ENCODE results near the gene CPED1. TPM values are rescaled to one million over a fixed set of nuclear protein-coding genes. Genes with fewer than 3 reads are reported as not detected.

Gene CPED1
- total and polyA plus RNA-seq, 7 experiments from 2014 or later = 0.10 to 4.5 (median 0.40) TPM; not detected in 2

- no peaks in the 10 kb centered on the region for H3K36me3 Mint-ChIP-seq
- POLR2A ChIA-PET = no interaction called here
- ATAC-seq = no peak
- Histone ChIP-seq H3K27me3 (ENCODE audit: control insufficient read depth in 2 of 2, insufficient read depth in 2 of 2, low read length in 2 of 2) (no peaks in the 10 kb centered on the region), H3K9me3 (ENCODE audit: control insufficient read depth in 2 of 3, low read length in 3 of 3) (no peaks in the 10 kb centered on the region), H3K4me1 (ENCODE audit: control insufficient read depth in 2 of 2, insufficient read depth in 2 of 2, low read length in 2 of 2) (no peaks in the 10 kb centered on the region), H3K27ac (ENCODE audit: low read depth, low read length) (no peak overlapping the region), H3K4me3 (ENCODE audit: low read length) (no peak overlapping the region), H3K36me3 (ENCODE audit: control insufficient read depth in 2 of 3, insufficient read depth in 3 of 3, low read length in 3 of 3) (no peaks in the 10 kb centered on the region)
- H3K27me3 Mint-ChIP-seq = peaks cover 0 to 4% (median 3%) of the 10 kb centered on the region in 5 donors
- H3K4me3 Mint-ChIP-seq = no peak overlapping the region
- intact Hi-C loops (cut with micrococcal nuclease) = no loop called here
- DNase-seq = no peak
- H3K27ac Mint-ChIP-seq = no peak overlapping the region
- H3K4me1 Mint-ChIP-seq = no peaks in the 10 kb centered on the region
- CTCF ChIA-PET = interaction anchor here (0.6 kb wide), 2 partner anchors 43 to 266 kb away, joined by 3 read pairs; no protein-coding TSS in a partner anchor
- no peaks in the 10 kb centered on the region for H3K9me3 Mint-ChIP-seq
These were observed 53.1 kb downstream of the CPED1 start for GRCh38 chr7:121041516-121042148.

- Histone ChIP-seq H3K4me3 (ENCODE audit: low read length) (no peak overlapping the region), H3K36me3 (ENCODE audit: control insufficient read depth in 2 of 3, insufficient read depth in 3 of 3, low read length in 3 of 3) (no peaks in the 10 kb centered on the region), H3K27me3 (ENCODE audit: control insufficient read depth in 2 of 2, insufficient read depth in 2 of 2, low read length in 2 of 2) (no peaks in the 10 kb centered on the region), H3K9me3 (ENCODE audit: control insufficient read depth in 2 of 3, low read length in 3 of 3) (no peaks in the 10 kb centered on the region), H3K27ac (ENCODE audit: low read depth, low read length) (no peak overlapping the region), H3K4me1 (ENCODE audit: control insufficient read depth in 2 of 2, insufficient read depth in 2 of 2, low read length in 2 of 2) (no peaks in the 10 kb centered on the region)
- Mint-ChIP-seq H3K36me3 (no peaks in the 10 kb centered on the region), H3K4me3 (no peak overlapping the region), H3K27ac (no peak overlapping the region), H3K4me1 (no peaks in the 10 kb centered on the region), H3K27me3 (peaks cover 0 to 4% (median 3%) of the 10 kb centered on the region in 5 donors), H3K9me3 (no peaks in the 10 kb centered on the region)
- no peak for DNase-seq
- POLR2A ChIA-PET = no interaction called here
- ATAC-seq = no peak
- intact Hi-C loops (cut with micrococcal nuclease) = no loop called here
- CTCF ChIA-PET = interaction anchor here (0.6 kb wide), 2 partner anchors 44 to 267 kb away, joined by 3 read pairs; no protein-coding TSS in a partner anchor
These were observed 53.7 kb downstream of the CPED1 start for GRCh38 chr7:121042195-121042594.

DNA sequence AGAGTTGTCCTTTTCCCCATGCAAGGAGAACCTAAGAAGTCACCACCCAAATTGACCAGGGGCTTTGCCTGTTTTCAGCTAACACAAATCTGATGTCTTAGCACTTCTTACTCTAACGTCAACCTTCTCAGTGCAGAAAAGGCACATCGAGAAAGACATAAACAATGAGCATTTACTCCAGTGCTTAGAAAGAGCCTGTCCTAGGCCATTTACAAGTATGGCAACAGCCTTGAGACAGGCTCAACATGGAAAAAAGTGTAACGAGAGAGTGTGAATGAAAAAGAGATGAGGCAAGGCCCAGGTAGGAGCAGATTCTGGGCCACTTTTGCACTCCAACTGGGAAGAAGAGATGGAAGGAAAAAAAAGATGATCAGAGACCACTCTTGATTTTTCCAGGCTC, 54.4 kb downstream of the CPED1 start:
- Histone ChIP-seq H3K9me3 (ENCODE audit: control insufficient read depth in 2 of 3, low read length in 3 of 3) (no peaks in the 10 kb centered on the region), H3K36me3 (ENCODE audit: control insufficient read depth in 2 of 3, insufficient read depth in 3 of 3, low read length in 3 of 3) (no peaks in the 10 kb centered on the region), H3K27ac (ENCODE audit: low read depth, low read length) (no peak overlapping the region), H3K4me1 (ENCODE audit: control insufficient read depth in 2 of 2, insufficient read depth in 2 of 2, low read length in 2 of 2) (no peaks in the 10 kb centered on the region), H3K27me3 (ENCODE audit: control insufficient read depth in 2 of 2, insufficient read depth in 2 of 2, low read length in 2 of 2) (no peaks in the 10 kb centered on the region), H3K4me3 (ENCODE audit: low read length) (no peak overlapping the region)
- POLR2A ChIA-PET = no interaction called here
- DNase-seq (no peak), ATAC-seq (no peak)
- CTCF ChIA-PET = no interaction called here
- peaks cover 0 to 5% (median 4%) of the 10 kb centered on the region in 5 donors for H3K27me3 Mint-ChIP-seq
- no peak overlapping the region for H3K27ac Mint-ChIP-seq
- peaks cover 0 to under 1% (median 0%) of the 10 kb centered on the region in 5 donors for H3K36me3 Mint-ChIP-seq
- intact Hi-C loops (cut with micrococcal nuclease) = no loop called here
- H3K9me3 Mint-ChIP-seq = peaks cover 0 to under 1% (median 0%) of the 10 kb centered on the region in 11 donors
- H3K4me1 Mint-ChIP-seq = no peaks in the 10 kb centered on the region
- H3K4me3 Mint-ChIP-seq = no peak overlapping the region

- peaks cover 0 to 3% (median 0%) of the 10 kb centered on the region in 5 donors for H3K36me3 Mint-ChIP-seq
- H3K4me1 Mint-ChIP-seq = no peaks in the 10 kb centered on the region
- peaks cover 0 to 3% (median 0%) of the 10 kb centered on the region in 11 donors for H3K9me3 Mint-ChIP-seq
- H3K4me3 Mint-ChIP-seq = no peak overlapping the region
- ATAC-seq = no peak
- POLR2A ChIA-PET = no interaction called here
- no peak overlapping the region for H3K27ac Mint-ChIP-seq
- Histone ChIP-seq H3K27ac (ENCODE audit: low read depth, low read length) (no peak overlapping the region), H3K36me3 (ENCODE audit: control insufficient read depth in 2 of 3, insufficient read depth in 3 of 3, low read length in 3 of 3) (no peaks in the 10 kb centered on the region), H3K4me1 (ENCODE audit: control insufficient read depth in 2 of 2, insufficient read depth in 2 of 2, low read length in 2 of 2) (no peaks in the 10 kb centered on the region), H3K4me3 (ENCODE audit: low read length) (no peak overlapping the region), H3K27me3 (ENCODE audit: control insufficient read depth in 2 of 2, insufficient read depth in 2 of 2, low read length in 2 of 2) (no peaks in the 10 kb centered on the region), H3K9me3 (ENCODE audit: control insufficient read depth in 2 of 3, low read length in 3 of 3) (no peaks in the 10 kb centered on the region)
- CTCF ChIA-PET = no interaction called here
- intact Hi-C loops (cut with micrococcal nuclease) = no loop called here
- no peak for DNase-seq
- peaks cover 0 to 11% (median 6%) of the 10 kb centered on the region in 5 donors for H3K27me3 Mint-ChIP-seq
These were observed 55.1 kb downstream of the CPED1 start for GRCh38 chr7:121043314-121044234.

DNA sequence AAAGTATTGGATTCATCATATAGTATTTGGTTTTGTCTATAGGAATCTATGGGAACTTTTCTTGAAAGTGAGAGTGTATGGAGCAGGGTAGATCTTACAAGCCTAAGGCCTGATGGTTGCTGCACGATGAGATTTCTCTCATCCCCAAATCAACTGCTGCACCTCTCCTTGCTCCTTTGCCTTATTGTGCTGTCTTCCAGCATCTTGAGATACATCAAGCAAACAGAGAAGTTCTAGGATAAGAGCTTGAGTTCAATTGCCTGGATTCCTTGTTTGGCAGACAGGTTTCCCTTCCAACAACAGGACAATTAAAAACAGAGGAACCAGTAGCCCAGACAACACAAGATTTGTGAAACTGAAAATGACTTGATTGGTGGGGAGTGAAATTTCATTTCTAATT, 56.6 kb downstream of the CPED1 start:
- intact Hi-C loops (cut with micrococcal nuclease) = no loop called here

GRCh38 chr7:121046009-121046408, 57.5 kb downstream of the CPED1 start:
- H3K4me1 ChIP-seq (ENCODE audit: control insufficient read depth in 2 of 2, insufficient read depth in 2 of 2, low read length in 2 of 2) = no peaks in the 10 kb centered on the region
- Mint-ChIP-seq H3K27me3 (peaks cover 0 to 6% (median 6%) of the 10 kb centered on the region in 5 donors), H3K4me1 (peaks cover 0 to 1% (median 0%) of the 10 kb centered on the region in 7 donors), H3K36me3 (peaks cover 0 to 3% (median 0%) of the 10 kb centered on the region in 5 donors), H3K27ac (no peak overlapping the region), H3K9me3 (peaks cover 0 to 3% (median 0%) of the 10 kb centered on the region in 11 donors), H3K4me3 (no peak overlapping the region)
- DNase-seq (no peak), ATAC-seq (no peak)
- ChIA-PET CTCF (no interaction called here), POLR2A (no interaction called here)
- intact Hi-C loops (cut with micrococcal nuclease) = no loop called here
- no peaks in the 10 kb centered on the region for H3K27me3 ChIP-seq (ENCODE audit: control insufficient read depth in 2 of 2, insufficient read depth in 2 of 2, low read length in 2 of 2)
- H3K36me3 ChIP-seq (ENCODE audit: control insufficient read depth in 2 of 3, insufficient read depth in 3 of 3, low read length in 3 of 3) = no peaks in the 10 kb centered on the region
- no peak overlapping the region for H3K4me3 ChIP-seq (ENCODE audit: low read length)
- no peaks in the 10 kb centered on the region for H3K9me3 ChIP-seq (ENCODE audit: control insufficient read depth in 2 of 3, low read length in 3 of 3)
- no peak overlapping the region for H3K27ac ChIP-seq (ENCODE audit: low read depth, low read length)

More for the DNA sequence above, 56.6 kb downstream of the CPED1 start:
- CTCF ChIA-PET = no interaction called here
- H3K4me1 Mint-ChIP-seq = peaks cover 0 to under 1% (median 0%) of the 10 kb centered on the region in 7 donors
- no peaks in the 10 kb centered on the region for H3K9me3 ChIP-seq (ENCODE audit: control insufficient read depth in 2 of 3, low read length in 3 of 3)
- H3K27me3 ChIP-seq (ENCODE audit: control insufficient read depth in 2 of 2, insufficient read depth in 2 of 2, low read length in 2 of 2) = no peaks in the 10 kb centered on the region
- H3K27ac ChIP-seq (ENCODE audit: low read depth, low read length) = no peak overlapping the region
- H3K27me3 Mint-ChIP-seq = peaks cover 0 to 6% (median 6%) of the 10 kb centered on the region in 5 donors
- H3K4me3 ChIP-seq (ENCODE audit: low read length) = no peak overlapping the region
- ATAC-seq (no peak), DNase-seq (no peak)
- POLR2A ChIA-PET = no interaction called here
- H3K36me3 Mint-ChIP-seq = peaks cover 0 to 3% (median 0%) of the 10 kb centered on the region in 5 donors
- H3K36me3 ChIP-seq (ENCODE audit: control insufficient read depth in 2 of 3, insufficient read depth in 3 of 3, low read length in 3 of 3) = no peaks in the 10 kb centered on the region
- no peak overlapping the region for H3K4me3 Mint-ChIP-seq
- peaks cover 0 to 3% (median 0%) of the 10 kb centered on the region in 11 donors for H3K9me3 Mint-ChIP-seq
- H3K27ac Mint-ChIP-seq = no peak overlapping the region
- H3K4me1 ChIP-seq (ENCODE audit: control insufficient read depth in 2 of 2, insufficient read depth in 2 of 2, low read length in 2 of 2) = no peaks in the 10 kb centered on the region
